ENCODE results near the gene GIN1.

DNA sequence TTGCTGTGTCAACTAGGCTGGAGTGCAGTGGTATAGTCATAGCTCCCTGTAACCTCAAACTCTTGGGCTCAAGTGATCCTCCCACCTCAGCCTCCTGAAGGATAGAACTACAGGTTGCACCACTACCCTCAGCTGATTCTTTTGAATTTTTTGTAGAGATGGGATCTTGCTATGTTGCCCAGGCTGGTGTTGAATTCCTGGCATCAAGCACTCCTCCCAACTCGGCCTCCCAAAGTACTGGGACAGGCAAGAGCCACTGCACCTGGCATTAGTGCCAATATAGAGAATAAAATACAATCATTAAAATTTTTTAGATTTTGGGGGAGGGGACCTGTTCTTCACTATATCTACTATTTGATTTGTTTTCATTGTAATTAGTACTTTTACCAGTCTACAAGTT, 15.5 kb upstream of the GIN1 start:
- TF ChIP-seq, protein P1, sequence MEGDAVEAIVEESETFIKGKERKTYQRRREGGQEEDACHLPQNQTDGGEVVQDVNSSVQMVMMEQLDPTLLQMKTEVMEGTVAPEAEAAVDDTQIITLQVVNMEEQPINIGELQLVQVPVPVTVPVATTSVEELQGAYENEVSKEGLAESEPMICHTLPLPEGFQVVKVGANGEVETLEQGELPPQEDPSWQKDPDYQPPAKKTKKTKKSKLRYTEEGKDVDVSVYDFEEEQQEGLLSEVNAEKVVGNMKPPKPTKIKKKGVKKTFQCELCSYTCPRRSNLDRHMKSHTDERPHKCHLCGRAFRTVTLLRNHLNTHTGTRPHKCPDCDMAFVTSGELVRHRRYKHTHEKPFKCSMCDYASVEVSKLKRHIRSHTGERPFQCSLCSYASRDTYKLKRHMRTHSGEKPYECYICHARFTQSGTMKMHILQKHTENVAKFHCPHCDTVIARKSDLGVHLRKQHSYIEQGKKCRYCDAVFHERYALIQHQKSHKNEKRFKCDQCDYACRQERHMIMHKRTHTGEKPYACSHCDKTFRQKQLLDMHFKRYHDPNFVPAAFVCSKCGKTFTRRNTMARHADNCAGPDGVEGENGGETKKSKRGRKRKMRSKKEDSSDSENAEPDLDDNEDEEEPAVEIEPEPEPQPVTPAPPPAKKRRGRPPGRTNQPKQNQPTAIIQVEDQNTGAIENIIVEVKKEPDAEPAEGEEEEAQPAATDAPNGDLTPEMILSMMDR (IDR thresholded peaks at IDR 0.05) = no peak
- no peak for TF ChIP-seq EZH2 (IDR thresholded peaks at IDR 0.05; ENCODE audit: borderline replicate concordance, insufficient read depth, low read depth, low read length, poor library complexity, severe bottlenecking)
